ENCODE measurements around the gene KCNK7.

Gene KCNK7

GRCh38 chr11:65551572-65552387 is 43.8 kb downstream of the KCNK7 start:
- DNase-seq = peak; percentile 54
- in situ Hi-C loops (cut with HindIII; ENCODE audit: low pct_ligation_motif_present, low pct_unique_long_range_greater_than_20kb, low sequenced_read_pairs) = no loop called here

- in situ Hi-C loops (cut with HindIII; ENCODE audit: low pct_ligation_motif_present, low pct_unique_long_range_greater_than_20kb, low sequenced_read_pairs) = no loop called here
- DNase-seq = no peak
Measured at GRCh38 chr11:65549096-65549495, 46.5 kb downstream of the KCNK7 start.

- in situ Hi-C loops (cut with HindIII; ENCODE audit: low pct_ligation_motif_present, low pct_unique_long_range_greater_than_20kb, low sequenced_read_pairs) = no loop called here
Measured at GRCh38 chr11:65548395-65548794, 47.2 kb downstream of the KCNK7 start.

GRCh38 chr11:65547446-65548125 is 48.0 kb downstream of the KCNK7 start:
- DNase-seq = no peak
- in situ Hi-C loops (cut with HindIII; ENCODE audit: low pct_ligation_motif_present, low pct_unique_long_range_greater_than_20kb, low sequenced_read_pairs) = no loop called here

More at GRCh38 chr11:65548395-65548794, 47.2 kb downstream of the KCNK7 start:
- DNase-seq = no peak

- DNase-seq = peak; percentile 33
- in situ Hi-C loops (cut with HindIII; ENCODE audit: low pct_ligation_motif_present, low pct_unique_long_range_greater_than_20kb, low sequenced_read_pairs) = no loop called here
Measured at GRCh38 chr11:65546217-65546958, 49.2 kb downstream of the KCNK7 start.

GRCh38 chr11:65545853-65546216 is 49.8 kb downstream of the KCNK7 start:
- no peak for DNase-seq
- in situ Hi-C loops (cut with HindIII; ENCODE audit: low pct_ligation_motif_present, low pct_unique_long_range_greater_than_20kb, low sequenced_read_pairs) = no loop called here

Data from ACHN (cell line).